GM23338 (cell line): ENCODE data around the gene STAM.

ENCODE experiments used
- ZNF331 ChIP-seq: fragments of 250-450 bp; sonication (Bioruptor Pico); IDR thresholded peaks from 2 replicates; pipeline ENCODE4 v1.5.0; 2020; ENCODE audit warnings: low read depth, mild to moderate bottlenecking, moderate library complexity
- TF ChIP-seq, protein P1 (sequence below), 2 experiments: fragments of 200-600 bp in 1 of 2; sonication (generic) in 1 of 2; conservative IDR thresholded peaks; 2 replicates each; pipeline versions ENCODE4 v1.5.1 to v1.6.1; 2016 to 2017; ENCODE audit warnings: antibody characterized with exemption in 2 of 2, low read depth in 2 of 2, mild to moderate bottlenecking in 2 of 2, moderate library complexity in 1 of 2

GRCh38 chr10:17676919-17677318, 33.0 kb downstream of the STAM start:
- TF ChIP-seq, protein P1, sequence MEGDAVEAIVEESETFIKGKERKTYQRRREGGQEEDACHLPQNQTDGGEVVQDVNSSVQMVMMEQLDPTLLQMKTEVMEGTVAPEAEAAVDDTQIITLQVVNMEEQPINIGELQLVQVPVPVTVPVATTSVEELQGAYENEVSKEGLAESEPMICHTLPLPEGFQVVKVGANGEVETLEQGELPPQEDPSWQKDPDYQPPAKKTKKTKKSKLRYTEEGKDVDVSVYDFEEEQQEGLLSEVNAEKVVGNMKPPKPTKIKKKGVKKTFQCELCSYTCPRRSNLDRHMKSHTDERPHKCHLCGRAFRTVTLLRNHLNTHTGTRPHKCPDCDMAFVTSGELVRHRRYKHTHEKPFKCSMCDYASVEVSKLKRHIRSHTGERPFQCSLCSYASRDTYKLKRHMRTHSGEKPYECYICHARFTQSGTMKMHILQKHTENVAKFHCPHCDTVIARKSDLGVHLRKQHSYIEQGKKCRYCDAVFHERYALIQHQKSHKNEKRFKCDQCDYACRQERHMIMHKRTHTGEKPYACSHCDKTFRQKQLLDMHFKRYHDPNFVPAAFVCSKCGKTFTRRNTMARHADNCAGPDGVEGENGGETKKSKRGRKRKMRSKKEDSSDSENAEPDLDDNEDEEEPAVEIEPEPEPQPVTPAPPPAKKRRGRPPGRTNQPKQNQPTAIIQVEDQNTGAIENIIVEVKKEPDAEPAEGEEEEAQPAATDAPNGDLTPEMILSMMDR (conservative IDR thresholded peaks at IDR 0.05; ENCODE audit: low read depth in 2 of 2): no peak
- TF ChIP-seq ZNF331: no peak
